Keratinocyte (primary cell): ENCODE results near the gene SPP2.

ENCODE experiments used
- EZH2 ChIP-seq: IDR thresholded peaks from one replicate; pipeline ENCODE4 v1.6.1; 2012; ENCODE audit warnings: inconsistent platforms, mild to moderate bottlenecking, low read length, moderate library complexity
- TF ChIP-seq, protein P1 (sequence below), 3 experiments: IDR thresholded peaks in 1 of 3; conservative IDR thresholded peaks in 1 of 3; optimal IDR thresholded peaks in 1 of 3; 2 replicates in 2 of 3; 3 replicates in 1 of 3; pipeline versions ENCODE3 to v1.5.1; 2011; ENCODE audit warnings: low read length in 3 of 3, mild to moderate bottlenecking in 3 of 3, moderate library complexity in 2 of 3, control low read depth in 1 of 3, inconsistent platforms in 1 of 3; ENCODE audit not compliant: insufficient read depth in 2 of 3; ENCODE audit errors: extremely low read depth in 1 of 3

DNA sequence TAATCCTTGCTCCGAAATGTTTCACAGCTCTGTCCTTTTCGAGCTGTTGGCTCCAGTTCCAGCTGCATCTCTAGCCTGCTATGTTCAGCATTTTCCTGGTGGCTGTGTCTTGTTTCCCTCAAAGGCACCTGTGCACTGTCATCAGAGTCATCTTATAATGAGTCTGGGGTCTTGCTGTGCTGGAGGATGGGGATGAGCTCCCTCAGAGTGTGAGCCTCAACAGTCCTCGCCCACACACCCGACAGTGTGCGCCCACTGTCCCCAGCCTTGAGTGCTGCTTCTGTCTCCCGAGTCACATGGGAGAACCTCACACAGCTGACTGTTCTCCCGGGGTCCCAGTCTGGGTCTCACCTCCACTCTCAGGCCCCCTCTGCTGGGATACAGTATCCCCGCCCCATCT lies 25.4 kb downstream of the SPP2 start:
- TF ChIP-seq, protein P1, sequence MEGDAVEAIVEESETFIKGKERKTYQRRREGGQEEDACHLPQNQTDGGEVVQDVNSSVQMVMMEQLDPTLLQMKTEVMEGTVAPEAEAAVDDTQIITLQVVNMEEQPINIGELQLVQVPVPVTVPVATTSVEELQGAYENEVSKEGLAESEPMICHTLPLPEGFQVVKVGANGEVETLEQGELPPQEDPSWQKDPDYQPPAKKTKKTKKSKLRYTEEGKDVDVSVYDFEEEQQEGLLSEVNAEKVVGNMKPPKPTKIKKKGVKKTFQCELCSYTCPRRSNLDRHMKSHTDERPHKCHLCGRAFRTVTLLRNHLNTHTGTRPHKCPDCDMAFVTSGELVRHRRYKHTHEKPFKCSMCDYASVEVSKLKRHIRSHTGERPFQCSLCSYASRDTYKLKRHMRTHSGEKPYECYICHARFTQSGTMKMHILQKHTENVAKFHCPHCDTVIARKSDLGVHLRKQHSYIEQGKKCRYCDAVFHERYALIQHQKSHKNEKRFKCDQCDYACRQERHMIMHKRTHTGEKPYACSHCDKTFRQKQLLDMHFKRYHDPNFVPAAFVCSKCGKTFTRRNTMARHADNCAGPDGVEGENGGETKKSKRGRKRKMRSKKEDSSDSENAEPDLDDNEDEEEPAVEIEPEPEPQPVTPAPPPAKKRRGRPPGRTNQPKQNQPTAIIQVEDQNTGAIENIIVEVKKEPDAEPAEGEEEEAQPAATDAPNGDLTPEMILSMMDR (optimal IDR thresholded peaks at IDR 0.05 in 1 of 3, IDR thresholded peaks at IDR 0.05 in 1 of 3, conservative IDR thresholded peaks at IDR 0.05 in 1 of 3; ENCODE audit: extremely low read depth in 1 of 3, insufficient read depth in 2 of 3, low read length in 3 of 3) = no peak
- TF ChIP-seq EZH2 = no peak
